OCI-LY3 (cell line): ENCODE data around the gene LDLRAD4.

ENCODE experiments used
- CTCF ChIP-seq: fragments of 200-600, 300-600 bp; sonication (generic); IDR thresholded peaks from 2 replicates; pipeline ENCODE4 v1.5.1; 2014; ENCODE audit warnings: antibody characterized with exemption, low read length, low read depth
- EZH2phosphoT487 ChIP-seq: fragments of 200-600 bp; shearing (Covaris generic); IDR thresholded peaks from 2 replicates; pipeline ENCODE4 v1.6.1; 2018; ENCODE audit warnings: antibody characterized with exemption, mixed run types, low read depth

GRCh38 chr18:13439461-13439860 lies 220.9 kb downstream of the LDLRAD4 start:
- no peak for TF ChIP-seq CTCF
- no peak for TF ChIP-seq EZH2phosphoT487
